SU-DHL-6 (cell line): ENCODE measurements around the gene AP1S1.
A peak's percentile ranks its signal among the peaks of the same experiment; 100 is the strongest.

Experiments
- H2AFZ ChIP-seq: fragments of 200-600 bp; sonication (generic); 2 replicates; pipeline ENCODE4 v1.6.1; 2014; ENCODE audit warnings: low read depth, mild to moderate bottlenecking, moderate library complexity, mixed read lengths, antibody characterized with exemption, low read length; ENCODE audit not compliant: severe bottlenecking
- H3F3A ChIP-seq: fragments of 200-600 bp; shearing (Covaris generic); 2 replicates; pipeline ENCODE4 v1.6.0; 2016; ENCODE audit warnings: antibody characterized with exemption, mild to moderate bottlenecking; ENCODE audit not compliant: insufficient read depth
- H3K27ac ChIP-seq: fragments of 200-600 bp; sonication (generic); 2 replicates; pipeline ENCODE4 v1.5.1; 2016; ENCODE audit warnings: low read depth, mild to moderate bottlenecking, low read length, moderate library complexity, mixed read lengths
- H3K27me3 ChIP-seq: fragments of 200-600 bp; sonication (generic), shearing (Covaris generic); 2 replicates; pipeline ENCODE4 v1.6.0; 2014; ENCODE audit warnings: mild to moderate bottlenecking, low read length
- H3K36me3 ChIP-seq: fragments of 200-600 bp; sonication (generic); 2 replicates; pipeline ENCODE4 v1.6.1; 2014; ENCODE audit warnings: mild to moderate bottlenecking, low read length, mixed read lengths
- H3K4me2 ChIP-seq: fragments of 300-600, 200-600 bp; shearing (Covaris generic), sonication (generic); 2 replicates; pipeline ENCODE4 v1.6.0; 2014; ENCODE audit warnings: low read length, low read depth, mild to moderate bottlenecking; ENCODE audit not compliant: poor library complexity, severe bottlenecking
- H3K4me3 ChIP-seq: fragments of 200-600 bp; sonication (generic); 2 replicates; pipeline ENCODE4 v1.5.1; 2014; ENCODE audit warnings: antibody characterized with exemption, low read length, mild to moderate bottlenecking, mixed read lengths; ENCODE audit not compliant: insufficient read depth, poor library complexity, severe bottlenecking
- H3K79me2 ChIP-seq: fragments of 200-600 bp; sonication (generic); 2 replicates; pipeline ENCODE4 v1.6.1; 2014; ENCODE audit warnings: mild to moderate bottlenecking, low read length, moderate library complexity; ENCODE audit not compliant: insufficient read depth
- H3K9ac ChIP-seq: fragments of 200-600 bp; sonication (generic); 2 replicates; pipeline ENCODE4 v1.7.0; 2014; ENCODE audit warnings: mild to moderate bottlenecking, low read length
- H3K9me2 ChIP-seq: fragments of 200-600 bp; sonication (generic); replicated peaks from 2 replicates; pipeline ENCODE4 v1.6.1; 2014; ENCODE audit warnings: low read length; ENCODE audit not compliant: insufficient read depth
- H3K9me3 ChIP-seq: fragments of 200-600 bp; sonication (generic); 2 replicates; pipeline ENCODE4 v1.6.1; 2014; ENCODE audit warnings: low read length, mixed read lengths; ENCODE audit not compliant: insufficient read depth
- H4K20me1 ChIP-seq: fragments of 200-600 bp; sonication (generic); 2 replicates; pipeline ENCODE4 v1.6.1; 2014; ENCODE audit warnings: low read depth, mild to moderate bottlenecking, antibody characterized with exemption, low read length, moderate library complexity, mixed read lengths
- CTCF ChIP-seq: fragments of 200-600 bp; sonication (generic); IDR thresholded peaks from one replicate; pipeline ENCODE4 v1.5.1; 2017; ENCODE audit warnings: antibody characterized with exemption, mild to moderate bottlenecking, low read length, moderate library complexity; ENCODE audit not compliant: insufficient read depth, poor library complexity, severe bottlenecking
- EZH2phosphoT487 ChIP-seq: fragments of 200-600 bp; sonication (generic), shearing (Covaris generic); conservative IDR thresholded peaks from 2 replicates; pipeline ENCODE4 v1.6.1; 2018; ENCODE audit warnings: mild to moderate bottlenecking, antibody characterized with exemption, low read length, moderate library complexity, mixed read lengths

AP1S1 gene

GRCh38 chr7:101169838-101170551 lies 15.7 kb downstream of the AP1S1 start:
- H3K27ac ChIP-seq: no peak overlapping the region
- no peaks in the 10 kb centered on the region for H3K9me3 ChIP-seq
- no peaks in the 10 kb centered on the region for H3F3A ChIP-seq
- no peak overlapping the region for H2AFZ ChIP-seq
- no peak overlapping the region for H3K4me3 ChIP-seq
- H3K27me3 ChIP-seq: no peaks in the 10 kb centered on the region
- no peaks in the 10 kb centered on the region for H3K79me2 ChIP-seq
- H3K36me3 ChIP-seq: no peaks in the 10 kb centered on the region
- TF ChIP-seq CTCF (peak; percentile 94), EZH2phosphoT487 (no peak)
- peak overlapping the region; percentile 9 for H3K4me2 ChIP-seq
- H3K9me2 ChIP-seq: no peaks in the 10 kb centered on the region
- H4K20me1 ChIP-seq: no peaks in the 10 kb centered on the region
- no peak overlapping the region for H3K9ac ChIP-seq

GRCh38 chr7:101170617-101171441 lies 16.6 kb downstream of the AP1S1 start:
- no peaks in the 10 kb centered on the region for H3K79me2 ChIP-seq
- no peak overlapping the region for H3K4me3 ChIP-seq
- H2AFZ ChIP-seq: no peak overlapping the region
- H3K9ac ChIP-seq: no peak overlapping the region
- H3K27me3 ChIP-seq: no peaks in the 10 kb centered on the region
- no peaks in the 10 kb centered on the region for H3F3A ChIP-seq
- no peaks in the 10 kb centered on the region for H3K9me3 ChIP-seq
- H3K4me2 ChIP-seq: no peak overlapping the region
- H4K20me1 ChIP-seq: no peaks in the 10 kb centered on the region
- no peak overlapping the region for H3K27ac ChIP-seq
- TF ChIP-seq EZH2phosphoT487 (no peak), CTCF (no peak)
- H3K9me2 ChIP-seq: no peaks in the 10 kb centered on the region
- no peaks in the 10 kb centered on the region for H3K36me3 ChIP-seq

- Histone ChIP-seq H3K27me3 (no peaks in the 10 kb centered on the region), H3K36me3 (no peaks in the 10 kb centered on the region), H3K9me3 (no peaks in the 10 kb centered on the region), H3F3A (no peaks in the 10 kb centered on the region), H4K20me1 (no peaks in the 10 kb centered on the region), H3K9me2 (no peaks in the 10 kb centered on the region), H3K27ac (no peak overlapping the region), H3K9ac (no peak overlapping the region), H3K4me3 (no peak overlapping the region), H3K79me2 (no peaks in the 10 kb centered on the region), H3K4me2 (no peak overlapping the region), H2AFZ (no peak overlapping the region)
- TF ChIP-seq EZH2phosphoT487 (no peak), CTCF (no peak)
These were observed 17.2 kb downstream of the AP1S1 start for GRCh38 chr7:101171442-101171837.
